Measurements from ENCODE around the gene TMEM242. TPM values are rescaled to one million over a fixed set of nuclear protein-coding genes. Genes with fewer than 3 reads are reported as not detected.
A peak's percentile ranks its signal among the peaks of the same experiment; 100 is the strongest.

The TMEM242 gene
- total and polyA plus RNA-seq, 2 donors (not counting 1 experiment from before 2014, with no cell fraction given): 6.3 to 24.1 TPM

DNA sequence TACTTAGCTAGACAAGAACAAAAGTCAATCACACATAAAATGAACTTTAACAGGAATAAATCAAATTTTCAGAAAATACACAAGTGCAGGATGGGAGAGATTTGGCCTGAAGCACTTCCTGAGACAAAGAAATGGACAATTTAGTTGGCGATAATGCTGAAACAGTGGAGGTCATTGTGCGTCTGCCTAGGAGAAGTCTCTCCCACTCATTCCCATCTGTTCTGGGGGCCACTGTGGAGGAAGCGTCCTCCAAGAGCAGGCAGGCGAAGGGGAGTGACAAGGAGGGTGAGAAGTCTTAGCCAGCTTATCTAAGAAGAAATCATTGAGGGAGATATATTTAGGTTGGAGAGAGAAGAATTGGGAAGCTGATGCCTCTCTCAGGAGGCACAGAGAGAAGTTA lies 10.2 kb upstream of the TMEM242 start:
- 67% methylated on average over 1 of the region's 4 CpGs for WGBS (ENCODE audit: insufficient coverage)
- ATAC-seq (ENCODE audit: low read depth) (no peak), DNase-seq (no peak)
- H3K9me3 ChIP-seq (ENCODE audit: control extremely low read depth in 1 of 3, control insufficient read depth in 2 of 3, insufficient read depth in 1 of 3, low read length in 2 of 3): no peaks in the 10 kb centered on the region
- H3K4me1 ChIP-seq (ENCODE audit: control insufficient read depth in 2 of 2, insufficient read depth in 2 of 2, low read length in 2 of 2): no peaks in the 10 kb centered on the region
- intact Hi-C loops (cut with micrococcal nuclease): no loop called here
- H3K27me3 Mint-ChIP-seq: peaks cover 51% of the 10 kb centered on the region
- peaks cover 3% of the 10 kb centered on the region for H3K4me1 Mint-ChIP-seq
- H3K9ac ChIP-seq (ENCODE audit: low read length): no peak overlapping the region
- no peaks in the 10 kb centered on the region for H3K36me3 ChIP-seq (replicated peaks in 1 of 2; ENCODE audit: control extremely low read depth in 1 of 2, control insufficient read depth in 1 of 2, extremely low read depth in 1 of 2, insufficient read depth in 2 of 2, low read length in 1 of 2)
- no peak overlapping the region for H2AFZ ChIP-seq (ENCODE audit: insufficient read depth, low read depth, low read length, poor library complexity, severe bottlenecking)
- POLR2A ChIA-PET: no interaction called here
- H4K20me1 ChIP-seq (ENCODE audit: control insufficient read depth, insufficient read depth, low read length, poor library complexity, severe bottlenecking): no peaks in the 10 kb centered on the region
- no peak overlapping the region for H3K4me3 Mint-ChIP-seq
- H3K4me2 ChIP-seq (replicated peaks; ENCODE audit: low read depth, low read length, poor library complexity, severe bottlenecking): no peak overlapping the region
- H3K79me2 ChIP-seq (ENCODE audit: control insufficient read depth, insufficient read depth, low read length): no peaks in the 10 kb centered on the region
- TF ChIP-seq, protein P1, sequence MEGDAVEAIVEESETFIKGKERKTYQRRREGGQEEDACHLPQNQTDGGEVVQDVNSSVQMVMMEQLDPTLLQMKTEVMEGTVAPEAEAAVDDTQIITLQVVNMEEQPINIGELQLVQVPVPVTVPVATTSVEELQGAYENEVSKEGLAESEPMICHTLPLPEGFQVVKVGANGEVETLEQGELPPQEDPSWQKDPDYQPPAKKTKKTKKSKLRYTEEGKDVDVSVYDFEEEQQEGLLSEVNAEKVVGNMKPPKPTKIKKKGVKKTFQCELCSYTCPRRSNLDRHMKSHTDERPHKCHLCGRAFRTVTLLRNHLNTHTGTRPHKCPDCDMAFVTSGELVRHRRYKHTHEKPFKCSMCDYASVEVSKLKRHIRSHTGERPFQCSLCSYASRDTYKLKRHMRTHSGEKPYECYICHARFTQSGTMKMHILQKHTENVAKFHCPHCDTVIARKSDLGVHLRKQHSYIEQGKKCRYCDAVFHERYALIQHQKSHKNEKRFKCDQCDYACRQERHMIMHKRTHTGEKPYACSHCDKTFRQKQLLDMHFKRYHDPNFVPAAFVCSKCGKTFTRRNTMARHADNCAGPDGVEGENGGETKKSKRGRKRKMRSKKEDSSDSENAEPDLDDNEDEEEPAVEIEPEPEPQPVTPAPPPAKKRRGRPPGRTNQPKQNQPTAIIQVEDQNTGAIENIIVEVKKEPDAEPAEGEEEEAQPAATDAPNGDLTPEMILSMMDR (IDR thresholded peaks at IDR 0.05): no peak
- TF ChIP-seq EZH2 (IDR thresholded peaks at IDR 0.05; ENCODE audit: borderline replicate concordance, insufficient read depth, low read depth, low read length, poor library complexity, severe bottlenecking): no peak
- no peaks in the 10 kb centered on the region for H3K9me3 Mint-ChIP-seq (ENCODE audit: insufficient read depth)
- no peak overlapping the region for H3K27ac Mint-ChIP-seq
- CTCF ChIA-PET: interaction anchor here (0.6 to 1.6 kb wide), 7 partner anchors 8 to 333 kb away, joined by 3 to 7 read pairs (median 3); no protein-coding TSS in a partner anchor
- H3K27ac ChIP-seq (ENCODE audit: low read length in 2 of 2): no peak overlapping the region
- H3K4me3 ChIP-seq (ENCODE audit: control extremely low read depth in 1 of 5, extremely low read depth in 1 of 5, insufficient read depth in 1 of 5, low read depth in 2 of 5, low read length in 4 of 5): no peak overlapping the region
- peaks cover 0 to 42% (median 25%) of the 10 kb centered on the region in 4 experiments for H3K27me3 ChIP-seq (replicated peaks in 1 of 4; ENCODE audit: control extremely low read depth in 1 of 4, control insufficient read depth in 3 of 4, insufficient read depth in 4 of 4, low read length in 3 of 4)

DNA sequence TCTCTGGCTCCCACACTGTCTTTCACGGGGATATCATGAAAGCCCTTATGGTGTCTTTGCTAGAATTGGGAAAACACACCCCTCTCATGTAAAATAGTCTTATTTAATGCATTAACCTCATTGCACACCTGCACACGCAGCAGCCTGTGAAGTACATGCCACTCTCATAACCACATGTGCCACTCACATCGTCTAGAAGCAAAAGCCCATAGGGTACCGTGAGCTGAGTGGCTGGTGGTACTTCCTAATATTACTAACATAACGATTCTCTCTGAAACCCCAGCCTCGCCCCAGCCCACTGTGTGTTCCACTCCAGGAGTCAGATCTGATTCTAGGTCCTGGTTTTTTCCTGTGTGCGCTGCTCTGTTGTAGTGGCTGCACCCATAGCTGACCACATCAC lies 9.5 kb upstream of the TMEM242 start:
- intact Hi-C loops (cut with micrococcal nuclease): no loop called here

More for the DNA sequence above, 9.5 kb upstream of the TMEM242 start:
- ChIA-PET POLR2A (interaction anchor here (0.5 kb wide), 1 partner anchor 583 kb away, joined by 7 read pairs; no protein-coding TSS in a partner anchor), CTCF (interaction anchor here (0.6 to 1.6 kb wide), 5 partner anchors 7 to 334 kb away, joined by 3 to 7 read pairs (median 4); no protein-coding TSS in a partner anchor)
- Histone ChIP-seq H2AFZ (ENCODE audit: insufficient read depth, low read depth, low read length, poor library complexity, severe bottlenecking) (no peak overlapping the region), H3K36me3 (replicated peaks in 1 of 2; ENCODE audit: control extremely low read depth in 1 of 2, control insufficient read depth in 1 of 2, extremely low read depth in 1 of 2, insufficient read depth in 2 of 2, low read length in 1 of 2) (no peaks in the 10 kb centered on the region), H3K9me3 (ENCODE audit: control extremely low read depth in 1 of 3, control insufficient read depth in 2 of 3, insufficient read depth in 1 of 3, low read length in 2 of 3) (no peaks in the 10 kb centered on the region), H3K4me2 (replicated peaks; ENCODE audit: low read depth, low read length, poor library complexity, severe bottlenecking) (no peak overlapping the region), H3K4me1 (ENCODE audit: control insufficient read depth in 2 of 2, insufficient read depth in 2 of 2, low read length in 2 of 2) (no peaks in the 10 kb centered on the region), H3K4me3 (ENCODE audit: control extremely low read depth in 1 of 5, extremely low read depth in 1 of 5, insufficient read depth in 1 of 5, low read depth in 2 of 5, low read length in 4 of 5) (no peak overlapping the region), H3K27me3 (replicated peaks in 1 of 4; ENCODE audit: control extremely low read depth in 1 of 4, control insufficient read depth in 3 of 4, insufficient read depth in 4 of 4, low read length in 3 of 4) (peaks cover 0 to 36% (median 23%) of the 10 kb centered on the region in 4 experiments), H3K9ac (ENCODE audit: low read length) (no peak overlapping the region), H4K20me1 (ENCODE audit: control insufficient read depth, insufficient read depth, low read length, poor library complexity, severe bottlenecking) (no peaks in the 10 kb centered on the region), H3K27ac (ENCODE audit: low read length in 2 of 2) (no peak overlapping the region), H3K79me2 (ENCODE audit: control insufficient read depth, insufficient read depth, low read length) (no peaks in the 10 kb centered on the region)
- TF ChIP-seq EZH2 (IDR thresholded peaks at IDR 0.05; ENCODE audit: borderline replicate concordance, insufficient read depth, low read depth, low read length, poor library complexity, severe bottlenecking): no peak
- TF ChIP-seq, protein P1 (IDR thresholded peaks at IDR 0.05): no peak
- Mint-ChIP-seq H3K4me1 (peaks cover 3% of the 10 kb centered on the region), H3K27me3 (peaks cover 58% of the 10 kb centered on the region), H3K27ac (no peak overlapping the region), H3K4me3 (no peak overlapping the region), H3K9me3 (ENCODE audit: insufficient read depth) (no peaks in the 10 kb centered on the region)
- DNase-seq (no peak), ATAC-seq (ENCODE audit: low read depth) (peak; percentile 31)
- 75% methylated on average over 5 of the region's 7 CpGs for WGBS (ENCODE audit: insufficient coverage)
